HT1080 (cell line): ENCODE measurements around the gene SNX8. TPM values are rescaled to one million over a fixed set of nuclear protein-coding genes. Genes with fewer than 3 reads are reported as not detected.
A peak's percentile ranks its signal among the peaks of the same experiment; 100 is the strongest.
"Not testable (repeated sequence)": the region's sequence is repeated elsewhere in the genome, so short reads cannot be mapped to it uniquely, and the experiment has no call there.

ENCODE experiments used
- DNase-seq: peaks from one replicate; pipeline ENCODE4 v3.0.0-alpha.2; 2015; ENCODE audit warnings: low read depth
- polyA plus RNA-seq, 2 experiments: library from polyadenylated mRNA; depleted of rRNA; stranded (reverse); fragments of >200 nt; gene quantifications; 2 replicates each; pipeline ENCODE4 v1.2.3, GENCODE V29; 2015
- total RNA-seq: library from RNA; depleted of rRNA; stranded (reverse); fragments of >200 nt; shearing (Covaris generic); gene quantifications from 2 replicates; pipeline ENCODE4 v1.2.3, GENCODE V29; 2014; rRNA removed

SNX8 gene, protein sequence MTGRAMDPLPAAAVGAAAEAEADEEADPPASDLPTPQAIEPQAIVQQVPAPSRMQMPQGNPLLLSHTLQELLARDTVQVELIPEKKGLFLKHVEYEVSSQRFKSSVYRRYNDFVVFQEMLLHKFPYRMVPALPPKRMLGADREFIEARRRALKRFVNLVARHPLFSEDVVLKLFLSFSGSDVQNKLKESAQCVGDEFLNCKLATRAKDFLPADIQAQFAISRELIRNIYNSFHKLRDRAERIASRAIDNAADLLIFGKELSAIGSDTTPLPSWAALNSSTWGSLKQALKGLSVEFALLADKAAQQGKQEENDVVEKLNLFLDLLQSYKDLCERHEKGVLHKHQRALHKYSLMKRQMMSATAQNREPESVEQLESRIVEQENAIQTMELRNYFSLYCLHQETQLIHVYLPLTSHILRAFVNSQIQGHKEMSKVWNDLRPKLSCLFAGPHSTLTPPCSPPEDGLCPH
- 16.7 and 19.9 TPM in 2 replicates for total RNA-seq
- polyA plus RNA-seq (2015; cell fraction: cytosol; rRNA removed): 18.5 and 32.0 TPM in 2 replicates
- 15.9 and 19.2 TPM in 2 replicates for polyA plus RNA-seq (2015; cell fraction: nucleus; rRNA removed)

DNA sequence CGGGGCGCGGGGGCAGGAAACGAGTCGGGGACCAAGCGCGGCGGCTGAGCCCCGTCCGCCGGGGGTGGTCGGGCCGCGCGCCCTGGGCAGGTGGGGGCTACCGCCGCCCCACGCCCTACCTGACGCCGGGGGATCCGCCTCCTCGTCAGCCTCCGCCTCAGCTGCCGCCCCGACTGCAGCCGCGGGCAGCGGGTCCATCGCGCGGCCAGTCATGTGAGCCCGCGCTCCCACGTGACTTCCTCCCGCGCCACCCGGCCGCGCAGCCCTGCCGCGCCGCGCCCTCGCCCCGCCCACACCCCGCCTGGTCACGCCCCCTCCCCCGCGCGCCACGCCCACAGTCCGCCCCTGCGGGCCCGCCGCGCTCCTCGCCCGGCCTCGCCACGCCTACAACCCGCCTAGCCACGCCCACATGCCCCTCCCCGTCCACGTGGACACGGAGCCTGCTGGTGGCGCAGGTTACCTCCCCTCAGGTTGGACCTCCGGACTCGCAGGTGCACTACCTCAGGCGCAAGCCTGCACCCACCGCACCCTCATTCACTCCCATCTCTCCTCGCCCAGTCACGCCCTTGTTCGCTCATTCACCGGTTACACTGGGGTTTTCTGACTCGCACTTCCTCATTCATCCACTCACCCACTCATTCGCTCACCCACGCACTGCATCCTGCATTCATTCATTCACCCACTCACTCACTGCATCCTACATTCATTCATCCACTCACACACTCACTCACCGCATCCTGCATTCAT, at the start of gene SNX8:
TSS of gene SNX8 (minus strand) at position 233 of the 747 bp plus-strand sequence. CDS start at position 213, 20 bp downstream.
- DNase-seq: peak; percentile 66

DNA sequence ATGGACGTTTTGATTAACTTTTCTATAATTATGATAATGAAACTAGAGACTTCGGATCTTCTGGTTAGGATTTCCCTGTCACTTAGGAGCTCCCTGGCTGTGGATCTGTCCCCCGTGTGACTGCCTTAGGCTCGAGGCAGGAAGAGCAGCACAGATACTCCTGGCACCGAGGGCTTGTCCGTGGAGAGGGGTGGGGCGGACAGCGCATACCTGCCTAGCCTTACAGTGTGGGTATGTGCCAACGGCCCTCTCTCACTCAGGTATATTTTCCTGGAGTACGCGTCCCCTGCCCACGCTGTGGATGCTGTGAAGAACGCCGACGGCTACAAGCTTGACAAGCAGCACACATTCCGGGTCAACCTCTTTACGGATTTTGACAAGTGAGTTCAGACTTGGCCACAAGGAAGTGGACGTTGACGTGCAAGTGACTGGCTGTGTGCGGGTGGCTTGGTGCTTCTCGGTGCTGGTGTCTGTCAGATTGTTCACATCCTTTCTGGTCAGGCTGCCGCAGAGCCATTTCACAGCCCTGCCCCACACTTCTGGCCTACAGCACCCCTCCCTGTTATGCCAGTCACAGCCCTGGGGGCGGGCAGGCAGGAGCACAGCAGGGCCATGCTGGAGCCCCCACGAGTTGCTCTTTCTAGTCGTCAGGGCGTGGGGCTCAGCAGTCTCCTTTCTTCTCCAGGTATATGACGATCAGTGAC, 48.3 kb upstream of the SNX8 start:
- DNase-seq: no peak

DNA sequence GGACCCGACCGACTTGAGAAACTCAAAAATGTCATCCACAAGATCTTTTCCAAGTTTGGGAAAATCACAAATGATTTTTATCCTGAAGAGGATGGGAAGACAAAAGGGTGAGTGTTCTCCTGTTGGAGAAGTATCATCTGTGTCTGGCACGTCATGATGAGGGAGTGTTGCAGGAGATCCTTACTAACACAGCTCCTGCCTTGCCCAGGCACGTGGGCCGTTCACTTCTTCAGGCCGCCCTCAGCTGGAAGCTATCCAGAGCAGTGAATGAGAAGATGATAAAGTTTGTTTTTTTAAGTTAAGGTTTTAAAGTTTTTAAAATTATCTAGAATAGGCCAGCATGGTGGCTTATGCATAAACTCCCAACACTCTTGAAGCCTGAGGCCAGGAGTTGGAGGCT, 46.6 kb upstream of the SNX8 start:
- DNase-seq: no peak

DNA sequence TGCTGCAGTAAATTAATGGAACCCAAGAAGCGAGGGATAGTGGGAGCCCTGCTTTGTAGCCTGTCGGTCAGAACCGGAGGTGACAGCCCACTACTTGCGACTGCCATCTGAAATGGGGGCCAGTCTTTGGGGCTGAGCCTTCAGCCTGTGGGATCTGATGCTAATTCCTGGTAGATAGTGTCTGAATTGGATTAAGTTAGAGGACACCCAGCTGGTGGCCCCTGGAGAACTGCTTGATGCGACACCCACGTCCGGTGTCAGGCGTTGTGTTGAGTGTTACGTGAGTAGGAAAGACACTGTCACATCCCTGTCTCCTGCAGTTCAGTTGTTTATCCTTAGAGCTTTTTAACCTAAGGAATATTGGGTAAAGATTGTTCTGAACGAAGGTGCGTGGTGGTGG, 45.4 kb upstream of the SNX8 start:
- no peak for DNase-seq

DNA sequence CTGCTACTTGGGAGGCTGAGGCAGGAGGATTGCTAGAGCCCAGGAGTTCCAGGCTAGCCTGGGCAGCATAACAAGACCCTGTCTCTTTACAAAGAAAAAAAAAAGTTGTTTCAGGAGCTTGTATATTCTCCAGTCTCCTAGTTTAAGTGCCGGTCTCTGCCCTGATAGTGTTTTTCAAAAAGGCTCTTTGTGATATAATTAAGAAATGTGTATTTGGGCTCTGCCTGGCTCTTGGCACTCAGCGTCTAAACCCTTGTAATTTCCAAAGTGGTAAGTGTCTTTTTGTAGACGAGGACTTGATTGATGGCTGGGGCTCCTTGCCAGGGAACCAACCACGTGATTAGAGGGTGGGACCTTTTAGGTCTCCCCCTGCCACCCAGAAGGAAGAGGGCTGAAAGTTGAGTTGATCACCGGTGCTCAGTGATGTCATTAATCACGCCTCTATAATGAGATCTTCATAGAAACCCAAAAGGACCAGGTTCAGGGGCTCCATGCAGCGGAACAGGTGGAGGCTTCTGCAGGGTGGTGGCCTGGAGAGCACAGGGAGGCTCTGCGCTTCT, 44.8 kb upstream of the SNX8 start:
- no peak for DNase-seq

DNA sequence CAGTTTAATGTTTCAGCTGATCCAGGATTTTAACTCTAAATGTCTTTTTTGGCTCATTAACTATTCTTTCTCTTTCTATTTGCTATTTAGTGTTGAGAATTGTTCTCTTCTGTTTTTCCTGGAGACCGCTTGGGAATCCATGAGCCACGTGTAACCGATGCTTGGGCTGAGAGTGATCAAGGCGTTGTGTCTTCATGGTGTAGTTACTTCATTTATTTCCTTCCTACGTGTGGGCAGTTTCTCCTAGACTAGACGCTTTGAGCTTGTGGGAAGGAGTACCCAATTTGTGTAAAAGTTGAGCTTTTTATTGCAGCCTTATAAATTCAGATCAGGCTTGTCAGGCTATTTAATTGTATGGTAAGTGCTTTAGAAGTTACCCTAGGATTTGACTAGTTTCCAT, 43.3 kb upstream of the SNX8 start:
- no peak for DNase-seq

DNA sequence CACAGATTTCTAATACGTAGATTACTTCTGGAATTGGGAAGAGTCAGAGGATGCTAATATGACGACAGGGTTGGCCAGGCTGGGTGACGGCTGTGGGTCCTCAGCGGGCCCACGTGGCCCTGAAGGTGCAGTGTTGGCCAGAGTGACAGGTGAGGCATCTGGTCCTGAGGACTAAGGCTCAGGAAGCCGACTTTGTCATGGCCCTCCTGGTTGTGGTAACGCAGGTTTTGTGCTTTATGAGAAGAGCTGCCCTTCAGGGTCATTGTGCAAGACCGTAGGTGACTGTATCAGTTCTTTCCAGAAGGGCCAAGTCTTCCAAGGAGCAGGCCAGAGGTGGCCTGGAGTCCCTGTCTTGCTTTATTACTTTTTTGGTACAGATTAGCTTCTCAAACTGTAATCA, 42.9 kb upstream of the SNX8 start:
- DNase-seq: no peak

DNA sequence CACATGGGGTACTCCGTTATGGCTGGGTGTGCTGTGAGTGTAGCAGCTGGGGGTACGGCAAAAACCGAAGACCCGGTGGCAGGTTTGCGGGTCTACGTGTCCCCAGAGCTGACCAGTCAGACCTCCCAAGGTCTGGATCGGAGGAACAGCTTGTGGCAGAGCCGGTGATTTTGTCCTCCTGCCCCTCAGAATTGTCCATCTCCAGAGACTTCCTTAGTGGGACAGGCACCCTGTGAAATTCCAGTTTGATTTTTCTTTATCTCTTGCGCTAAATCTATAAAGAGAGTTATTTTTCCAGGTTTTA, 41.4 kb upstream of the SNX8 start:
- no peak for DNase-seq

DNA sequence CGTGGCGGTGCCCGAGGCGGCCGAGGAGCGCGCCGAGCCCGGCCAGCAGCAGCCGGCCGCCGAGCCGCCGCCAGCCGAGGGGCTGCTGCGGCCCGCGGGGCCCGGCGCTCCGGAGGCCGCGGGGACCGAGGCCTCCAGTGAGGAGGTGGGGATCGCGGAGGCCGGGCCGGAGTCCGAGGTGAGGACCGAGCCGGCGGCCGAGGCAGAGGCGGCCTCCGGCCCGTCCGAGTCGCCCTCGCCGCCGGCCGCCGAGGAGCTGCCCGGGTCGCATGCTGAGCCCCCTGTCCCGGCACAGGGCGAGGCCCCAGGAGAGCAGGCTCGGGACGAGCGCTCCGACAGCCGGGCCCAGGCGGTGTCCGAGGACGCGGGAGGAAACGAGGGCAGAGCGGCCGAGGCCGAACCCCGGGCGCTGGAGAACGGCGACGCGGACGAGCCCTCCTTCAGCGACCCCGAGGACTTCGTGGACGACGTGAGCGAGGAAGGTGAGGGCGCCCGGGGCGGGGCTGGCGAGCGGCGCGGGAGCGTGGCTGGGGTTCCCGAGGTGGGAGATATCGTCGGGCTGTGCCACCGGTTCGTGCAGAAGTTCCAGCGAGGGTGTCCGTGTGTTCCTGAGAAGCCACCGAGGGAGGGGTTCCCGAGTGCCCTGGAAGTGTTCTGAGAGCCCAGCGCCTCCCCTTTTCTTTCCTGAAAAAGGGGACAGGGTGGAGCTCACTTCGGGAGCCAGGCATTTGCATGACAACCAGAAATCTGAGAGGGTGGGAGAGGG, 40.9 kb upstream of the SNX8 start:
- no peak for DNase-seq

DNA sequence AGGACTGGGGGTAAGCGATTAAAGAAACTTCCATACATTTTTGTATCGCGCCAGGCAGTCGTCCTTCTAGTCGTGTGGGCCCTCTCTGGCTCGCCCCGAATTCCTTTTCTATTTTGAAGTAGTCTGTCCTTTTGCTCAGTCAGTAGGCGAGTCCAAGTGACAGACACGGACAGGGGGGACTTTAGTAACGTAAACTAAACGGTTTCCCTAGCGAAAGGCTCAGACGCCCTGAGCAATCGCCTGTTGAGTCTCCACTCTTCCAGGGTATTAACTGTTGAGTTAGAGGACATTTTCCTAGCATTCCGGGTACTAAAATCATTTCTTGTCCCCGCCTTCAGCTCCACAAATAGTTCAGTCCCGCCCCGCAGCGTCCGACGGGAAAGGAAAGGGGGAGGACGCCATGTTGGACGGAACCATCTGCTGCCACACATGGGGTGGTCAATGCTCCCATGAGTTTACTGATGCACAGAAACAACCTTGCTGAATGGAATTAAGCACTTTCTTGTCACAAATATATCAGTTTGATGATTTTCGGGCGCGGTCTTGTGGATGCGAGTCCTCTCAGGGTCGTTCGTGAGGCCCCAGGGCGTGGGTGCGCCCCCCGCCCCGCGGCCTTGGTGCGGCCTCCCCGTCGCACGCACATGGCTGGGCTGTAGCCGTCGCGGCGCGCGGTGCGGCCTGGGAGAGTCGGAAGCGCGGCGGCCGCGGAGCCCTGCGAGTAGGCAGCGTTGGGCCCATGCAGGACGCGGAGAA, 40.1 kb upstream of the SNX8 start, which contains the start of gene EIF3B:
TSS of gene EIF3B (plus strand) at position 642 of the 753 bp plus-strand sequence. CDS start at position 737, 95 bp downstream.
- peak; percentile 77 for DNase-seq

DNA sequence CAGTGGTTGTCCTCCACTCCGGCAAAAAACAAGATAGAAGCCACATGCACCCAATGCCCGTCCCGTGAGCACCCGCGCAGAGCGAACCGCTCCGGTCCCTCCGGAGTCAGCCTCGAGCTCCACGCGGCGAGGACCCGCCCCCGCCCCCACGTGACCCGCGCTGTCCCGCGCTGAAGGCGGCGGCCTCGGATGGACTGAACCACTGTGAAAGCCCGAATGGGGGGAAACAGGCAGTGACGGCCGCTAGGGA, 39.6 kb upstream of the SNX8 start:
- peak; percentile 80 for DNase-seq

DNA sequence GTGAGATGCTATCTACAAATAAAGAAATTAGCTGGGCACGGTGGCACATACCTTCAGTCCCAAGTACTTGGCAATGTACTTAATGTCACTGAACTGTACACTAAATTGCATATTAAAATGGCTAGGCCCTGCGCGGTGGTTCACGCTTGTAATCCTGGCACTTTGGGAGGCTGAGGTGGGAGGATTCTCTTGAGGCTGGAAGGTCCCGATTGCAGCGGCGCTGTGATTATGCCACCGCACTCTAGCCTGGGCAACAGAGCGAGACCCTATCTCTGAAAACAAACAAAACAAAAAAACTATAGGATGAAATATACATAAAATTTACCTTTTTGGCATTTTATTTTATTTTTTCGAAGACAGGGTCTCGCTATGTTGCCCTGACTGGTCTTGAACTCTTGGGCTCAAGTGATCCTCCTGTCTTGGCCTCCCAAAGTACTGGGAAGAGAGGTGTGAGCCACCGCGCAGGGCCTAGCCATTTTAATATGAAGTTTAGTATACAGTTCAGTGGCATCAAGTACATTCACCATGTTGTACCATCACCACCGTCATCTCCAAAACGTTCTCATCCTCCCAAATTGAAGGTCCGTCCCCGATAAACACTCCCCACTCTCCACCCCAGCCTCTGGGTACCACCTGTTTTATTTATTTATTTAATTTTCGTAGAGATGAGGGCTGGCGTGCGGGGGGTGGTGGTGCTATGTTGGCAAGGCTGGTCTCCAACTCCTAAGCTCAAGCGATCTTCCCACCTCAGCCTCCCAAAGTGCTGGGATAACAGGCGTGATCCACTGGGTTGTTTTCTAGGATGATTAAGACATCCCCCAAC, 39.1 kb upstream of the SNX8 start:
- DNase-seq: no peak

DNA sequence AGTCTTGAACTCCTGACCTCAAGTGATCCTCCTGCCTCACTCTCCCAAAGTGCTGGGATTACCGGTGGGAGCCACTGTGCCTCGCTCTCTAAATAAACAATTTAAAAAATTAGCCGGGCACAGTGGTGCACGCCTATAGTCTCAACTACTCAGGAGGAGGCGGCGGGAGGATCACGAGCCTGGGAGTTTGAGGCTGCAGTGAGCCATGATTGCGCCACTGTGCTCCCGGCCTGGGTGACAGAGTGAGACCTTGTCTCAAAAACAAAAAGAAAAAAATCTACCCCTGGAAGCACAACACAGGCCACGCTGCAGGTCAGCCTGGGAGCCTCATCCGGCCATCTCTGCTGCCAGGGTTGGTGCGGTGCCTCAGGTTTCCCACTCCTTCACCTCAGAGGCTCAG, 36.6 kb upstream of the SNX8 start:
- DNase-seq: no peak

DNA sequence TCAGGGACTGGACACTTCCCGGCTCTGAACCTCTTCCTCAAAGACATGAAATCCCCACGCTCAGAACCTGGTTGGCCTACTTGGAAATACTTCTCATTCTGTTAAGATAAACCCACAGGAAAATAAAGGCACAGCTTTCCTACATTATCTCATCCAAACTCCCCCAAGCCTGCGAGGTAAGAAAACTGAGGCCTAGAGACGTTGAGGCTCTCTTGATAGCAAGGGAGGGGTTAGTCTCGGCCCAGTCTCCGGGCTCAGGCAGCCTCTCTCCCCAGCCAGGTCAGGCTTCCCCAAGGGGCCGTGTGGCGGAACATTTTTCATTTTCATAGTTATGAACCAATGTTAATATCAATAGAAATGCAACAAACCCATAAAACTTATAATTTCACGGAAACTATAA, 35.8 kb upstream of the SNX8 start:
- DNase-seq: no peak

DNA sequence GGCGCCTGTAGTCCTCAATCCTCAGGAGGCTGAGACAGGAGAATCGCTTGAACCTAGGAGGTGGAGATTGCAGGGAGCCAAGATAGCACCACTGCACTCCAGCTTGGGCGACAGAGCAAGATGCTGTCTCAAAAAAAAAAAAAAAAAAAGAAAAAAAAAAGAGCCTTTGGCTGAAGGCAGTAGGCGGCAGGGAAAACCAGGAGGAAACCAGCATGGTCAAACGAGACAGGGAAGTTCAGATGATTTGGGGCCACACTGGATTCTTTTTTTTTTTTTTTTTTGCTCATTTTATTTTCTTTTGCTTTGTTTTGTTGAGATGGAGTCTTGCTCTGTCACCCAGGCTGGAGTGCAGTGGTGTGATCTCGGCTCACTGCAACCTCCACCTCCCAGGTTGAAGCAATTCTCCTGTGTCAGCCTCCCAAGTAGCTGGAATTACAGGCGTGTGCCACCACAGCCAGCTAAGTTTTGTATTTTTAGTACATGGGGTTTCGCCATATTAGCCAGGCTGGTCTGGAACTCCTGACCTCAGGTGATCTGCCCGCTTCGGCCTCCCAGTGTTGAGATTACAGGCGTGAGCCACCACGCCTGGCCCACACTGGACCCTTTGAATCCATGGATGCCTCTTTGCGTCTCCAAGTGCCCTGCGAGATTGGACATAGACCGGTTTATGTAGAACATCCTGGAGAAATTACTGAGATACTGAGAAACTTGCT, 33.3 kb upstream of the SNX8 start:
- not testable (repeated sequence) for DNase-seq

DNA sequence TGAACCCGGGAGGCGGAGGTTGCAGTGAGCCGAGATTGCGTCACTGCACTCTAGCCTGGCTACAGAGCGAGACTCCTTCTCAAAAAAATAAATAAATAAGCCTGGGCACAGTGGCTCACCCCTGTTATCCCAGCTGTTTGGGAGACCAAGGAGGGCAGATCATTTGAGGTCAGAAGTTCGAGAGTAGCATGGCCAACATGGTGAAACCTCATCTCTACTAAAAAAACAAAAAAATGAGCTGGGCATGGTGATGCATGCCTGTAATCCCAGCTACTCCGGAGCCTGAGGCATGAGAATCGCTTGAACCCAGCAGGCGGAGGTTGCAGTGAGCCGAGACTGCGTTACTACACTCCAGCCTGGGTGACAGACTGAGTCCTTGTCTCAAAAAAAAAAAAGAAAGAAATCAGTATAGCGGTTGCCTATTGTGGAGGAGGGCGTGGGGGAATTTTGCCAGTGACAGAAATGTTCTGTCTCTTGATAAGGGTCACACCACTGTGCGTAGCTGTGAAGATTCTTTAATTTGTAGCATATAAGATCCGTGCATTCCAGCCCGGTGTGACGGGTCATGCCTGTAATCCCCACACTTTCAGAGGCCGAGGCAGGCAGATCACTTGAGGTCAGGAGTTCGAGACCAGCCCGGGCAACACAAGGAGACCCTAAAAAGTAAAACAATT, 22.5 kb upstream of the SNX8 start:
- DNase-seq: no peak

DNA sequence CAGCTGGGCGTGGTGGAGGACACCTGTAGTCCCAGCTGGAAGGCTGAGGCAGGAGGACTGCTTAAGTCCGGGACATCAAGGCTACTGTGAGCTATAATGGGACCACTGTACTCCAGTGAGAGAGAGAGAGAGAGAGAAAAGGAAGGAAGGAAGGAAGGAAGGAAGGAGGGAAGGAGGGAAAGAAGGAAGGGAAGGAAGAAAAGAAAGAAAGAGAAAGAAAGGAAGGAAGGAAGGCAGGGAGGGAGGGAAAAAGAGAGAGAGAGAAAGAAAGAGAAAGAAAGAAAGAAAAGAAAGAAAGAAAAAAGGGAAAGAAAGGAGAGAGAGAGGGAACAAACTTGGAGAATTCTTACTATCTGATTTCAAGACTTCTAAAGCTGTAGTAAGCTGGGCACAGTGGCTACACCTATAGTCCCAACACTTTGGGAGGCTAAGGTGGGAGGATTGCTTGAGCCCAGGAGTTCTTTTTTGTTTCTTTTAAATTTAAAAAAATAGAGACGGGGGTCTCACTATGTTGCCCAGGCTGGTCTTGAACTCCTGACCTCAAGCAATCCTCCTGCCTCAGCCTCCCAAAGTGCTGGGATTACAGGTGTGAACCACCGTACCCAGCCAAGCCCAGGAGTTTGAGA, 18.5 kb upstream of the SNX8 start:
- DNase-seq: not testable (repeated sequence)

DNA sequence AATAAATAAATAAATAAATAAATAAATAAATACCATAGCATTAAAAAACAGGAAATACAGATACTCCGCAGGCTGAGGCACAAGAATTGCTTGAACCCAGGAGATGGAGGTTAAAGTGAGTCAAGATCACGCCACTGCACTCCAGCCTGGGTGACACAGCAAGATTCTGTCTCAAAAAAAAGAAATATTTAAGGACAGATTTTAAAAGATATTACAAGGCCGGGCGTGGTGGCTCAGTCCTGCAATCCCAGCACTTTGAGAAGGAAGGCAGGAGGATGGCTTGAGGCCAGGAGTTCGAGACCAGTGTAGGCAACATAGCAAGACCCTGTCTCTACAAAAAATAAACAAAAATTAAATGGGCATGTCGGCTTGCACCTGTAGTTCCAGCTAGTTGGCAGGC, 17.5 kb upstream of the SNX8 start:
- DNase-seq: no peak
